NOMO-1 (cell line): ENCODE results near the gene CSTF3.

Source experiments
- DNase-seq, 2 experiments: peaks; one replicate each; lab custom pipeline; 2025; ENCODE audit not compliant: unreplicated experiment in 2 of 2; lab: John Stamatoyannopoulos, UW

Gene CSTF3

DNA sequence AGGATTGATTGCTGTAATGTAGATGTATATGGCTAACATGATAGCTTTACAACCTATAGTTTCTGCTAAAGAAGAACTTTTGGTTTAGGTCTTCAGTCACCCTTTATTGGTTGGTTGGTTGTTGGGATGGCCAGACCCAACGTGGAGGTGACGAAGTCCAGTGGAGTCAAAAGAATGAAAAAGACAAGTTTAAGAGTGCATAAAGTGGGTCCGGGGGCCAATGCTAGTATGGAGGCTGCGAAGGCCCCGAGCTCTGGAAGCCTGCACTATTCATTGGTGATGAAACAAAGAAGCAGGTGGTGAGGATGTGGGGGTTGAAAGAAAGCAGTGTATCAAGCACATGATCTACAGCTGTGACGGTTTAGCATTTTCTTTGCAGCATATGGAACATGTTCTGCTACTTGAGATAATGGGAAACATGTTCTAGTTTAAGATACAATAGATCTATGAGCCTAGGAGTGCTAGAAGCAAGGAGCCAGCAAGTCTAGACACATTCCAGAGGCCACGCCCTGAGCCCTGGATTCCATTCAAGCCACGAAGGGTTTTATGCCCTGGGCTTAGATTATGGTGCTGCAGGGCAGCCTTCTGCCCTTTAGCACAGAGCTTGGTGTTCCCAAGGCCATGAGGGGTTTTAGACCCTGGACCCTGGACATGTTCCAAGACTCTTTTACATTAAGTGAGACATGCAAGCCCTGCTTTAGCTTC lies 115.6 kb downstream of the CSTF3 start:
- DNase-seq: no peak

DNA sequence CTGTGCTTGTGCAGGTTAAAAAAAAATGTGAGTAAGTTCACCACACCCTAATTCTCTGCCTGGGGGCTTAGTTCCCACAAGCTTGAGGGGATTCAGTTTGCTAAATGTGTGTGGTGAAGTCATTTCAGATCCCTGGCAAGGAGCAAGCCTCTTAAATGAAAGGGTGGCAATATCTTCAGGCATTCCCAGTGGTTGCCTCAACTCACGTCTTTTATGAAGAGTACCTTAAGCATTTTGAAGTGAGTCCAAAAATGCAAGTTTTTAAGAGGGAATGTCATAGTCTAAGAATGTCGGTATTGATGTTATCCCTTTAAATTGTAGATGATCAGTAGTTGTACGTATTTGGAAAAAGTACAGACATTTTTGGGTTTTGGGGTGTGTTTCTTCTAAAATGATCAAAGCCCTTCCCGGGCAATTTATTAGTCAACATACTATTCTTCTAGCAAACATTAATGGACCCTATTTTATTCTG lies 117.0 kb downstream of the CSTF3 start:
- no peak for DNase-seq

DNA sequence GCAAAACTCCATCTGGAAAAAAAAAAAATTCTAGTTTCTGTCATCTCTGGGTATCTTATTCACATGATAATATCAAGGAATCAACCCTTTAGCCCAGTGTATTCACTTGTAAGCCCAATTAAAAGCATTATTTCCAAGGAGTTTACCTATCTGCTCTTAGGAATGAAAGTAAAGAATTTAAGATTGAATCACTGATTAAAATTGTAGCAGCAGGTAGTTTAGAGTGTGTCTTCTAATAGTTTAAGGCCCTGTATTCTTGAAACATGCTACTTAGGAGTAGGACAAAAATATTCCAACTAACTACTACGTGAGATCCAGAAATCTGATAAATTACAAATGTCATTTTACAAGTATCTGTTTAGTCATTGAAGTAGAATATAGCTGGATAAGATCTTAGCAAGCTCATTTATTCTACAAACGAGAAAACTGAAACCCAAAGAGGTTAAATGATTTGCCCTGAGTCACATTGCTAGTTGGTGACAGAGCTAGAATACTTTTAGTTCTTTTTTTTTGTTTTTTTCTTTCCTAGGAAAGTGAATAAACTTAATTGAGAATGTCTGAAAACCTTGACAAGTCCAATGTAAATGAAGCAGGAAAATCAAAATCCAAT lies 118.0 kb downstream of the CSTF3 start:
- no peak for DNase-seq

DNA sequence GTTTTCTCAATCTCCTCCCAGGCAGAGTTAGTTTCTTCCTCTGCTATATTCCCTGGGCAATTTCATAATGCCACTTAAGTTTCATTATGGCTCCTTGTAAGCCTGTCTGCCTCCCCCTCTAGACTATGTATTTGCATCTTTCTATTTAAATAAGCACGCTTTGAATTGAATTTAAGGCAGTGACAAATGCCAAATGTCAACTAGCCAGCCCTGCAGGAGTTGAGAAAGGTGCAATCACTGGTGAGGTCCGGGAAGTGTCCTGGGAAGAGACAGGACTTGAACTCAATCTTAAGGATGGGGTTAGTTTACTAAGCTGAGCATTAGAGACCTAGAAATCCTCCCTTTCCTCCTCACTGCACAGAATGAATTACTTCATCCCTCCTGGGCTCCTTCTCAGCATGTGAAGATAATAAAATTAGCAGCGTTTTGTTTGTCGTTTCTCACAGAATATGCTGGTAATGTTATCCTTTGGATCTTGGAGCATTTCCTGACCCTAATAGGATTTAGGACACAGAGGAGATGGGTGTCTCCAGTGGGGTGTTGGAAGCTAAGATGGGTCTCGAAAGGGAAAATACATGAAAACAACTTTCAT lies 120.3 kb downstream of the CSTF3 start:
- DNase-seq: no peak

DNA sequence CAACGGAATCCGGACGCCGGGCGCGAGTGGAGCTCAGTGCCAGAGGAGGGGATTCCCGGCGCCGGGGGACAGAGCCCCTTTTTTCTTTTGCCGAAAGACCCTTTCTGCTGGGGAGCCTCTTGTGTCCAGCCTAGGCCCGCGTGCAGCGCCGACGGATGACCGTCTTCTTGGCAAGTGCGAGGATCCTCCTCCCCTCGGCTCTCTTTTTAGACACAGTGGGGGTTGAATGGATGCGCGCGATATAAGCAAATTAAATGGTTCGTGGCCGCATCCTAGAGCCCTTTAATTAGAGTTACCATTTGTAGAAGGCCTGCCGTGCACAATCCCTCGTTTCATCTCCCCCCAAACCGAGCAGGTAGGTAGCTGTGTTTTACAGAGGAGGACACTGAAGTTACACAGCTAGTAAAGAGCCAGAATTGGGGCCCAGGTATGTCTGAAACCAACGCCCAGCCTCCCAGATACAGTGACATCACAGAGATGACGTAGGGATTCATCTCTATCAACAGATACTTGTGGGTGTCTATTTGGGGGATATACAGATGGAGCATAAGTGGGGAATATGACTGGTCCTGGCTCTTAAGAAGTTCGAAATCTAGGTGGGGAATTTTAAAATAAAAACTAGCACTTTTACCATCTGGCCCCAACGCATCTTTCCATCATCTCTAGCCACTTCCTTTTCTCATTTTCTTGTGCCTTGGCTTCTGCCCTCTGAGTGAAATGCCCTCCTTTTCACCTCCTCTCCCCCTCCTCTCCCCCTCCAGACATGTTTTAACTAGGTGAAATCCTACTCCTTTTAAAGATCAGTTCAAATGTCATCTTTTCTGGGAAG lies 121.0 kb downstream of the CSTF3 start:
- DNase-seq: peak in 1 of 2 experiments; percentile 16

DNA sequence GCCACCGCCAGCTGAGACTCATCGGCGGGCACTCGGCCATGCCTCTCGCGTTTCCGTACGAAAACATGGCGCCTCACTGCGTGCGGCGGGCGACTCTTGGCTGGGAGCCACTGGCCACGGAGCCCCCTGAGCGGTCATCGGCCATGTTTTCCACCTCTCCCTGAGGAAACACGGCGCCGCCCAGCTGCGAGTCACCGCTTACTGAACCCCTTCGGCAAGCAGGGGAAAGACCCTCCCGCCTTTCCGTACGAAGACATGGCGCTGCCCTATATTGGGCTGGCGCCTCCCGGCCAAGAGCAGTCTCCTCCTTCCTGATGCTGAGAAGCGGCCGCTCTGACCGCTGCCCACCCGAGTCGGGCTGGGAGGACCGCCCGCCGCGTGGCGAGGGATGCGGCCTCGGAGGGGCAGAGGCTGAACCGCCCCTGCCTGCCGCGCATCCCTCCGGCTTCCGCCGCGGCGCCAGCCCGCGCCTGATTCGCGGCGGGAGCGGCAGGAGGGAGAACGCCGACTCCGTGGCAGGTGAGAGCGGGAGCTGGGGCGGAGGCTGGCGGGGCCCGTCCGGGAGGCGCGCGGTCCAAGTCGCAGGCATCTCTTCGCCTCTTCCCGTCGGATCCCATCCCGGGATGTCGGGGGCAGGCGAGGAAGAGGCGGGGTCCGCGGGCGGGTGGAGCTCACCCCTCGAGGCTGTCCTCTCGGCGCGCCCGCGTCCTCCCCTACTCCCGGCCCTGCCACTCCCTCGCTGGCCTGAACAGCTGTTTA lies 121.8 kb downstream of the CSTF3 start, which contains the start of gene TCP11L1:
TCP11L1 (plus strand) TSS at position 299 of the 759 bp plus-strand sequence. CDS start 4,202 bp downstream, outside the sequence.
- peak; percentile 85 to 88 for DNase-seq

DNA sequence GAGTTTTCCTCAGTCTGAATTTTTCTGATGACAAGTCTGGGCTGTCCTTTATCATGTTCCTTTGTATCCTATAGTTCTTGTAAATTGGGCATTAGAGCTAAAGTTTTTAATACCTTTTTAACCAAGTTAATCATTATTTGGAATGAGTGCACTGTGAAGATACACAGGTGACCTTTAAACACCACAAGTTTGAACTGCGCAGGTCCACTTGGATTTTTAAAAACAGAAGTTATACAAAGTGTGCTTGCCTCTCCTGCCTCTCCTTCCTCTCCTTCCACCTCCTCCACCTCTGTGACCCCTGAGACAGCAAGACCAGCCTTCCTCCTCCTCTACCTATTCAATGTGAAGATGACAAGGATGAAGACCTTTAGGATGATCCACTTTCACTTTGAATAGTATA lies 126.3 kb downstream of the CSTF3 start:
- DNase-seq: no peak
